HG03342 (cell line): ENCODE results near the gene GMEB2.
A peak's percentile ranks its signal among the peaks of the same experiment; 100 is the strongest.
"Not testable (repeated sequence)": the region's sequence is repeated elsewhere in the genome, so short reads cannot be mapped to it uniquely, and the experiment has no call there.

ENCODE experiments used
- ATAC-seq: cut with Tn5 transposase; IDR thresholded peaks from one replicate; pipeline ENCODE4 v1.9.1; 2021; ENCODE audit warnings: mild to moderate bottlenecking, moderate library complexity; ENCODE audit not compliant: unreplicated experiment

Gene GMEB2

DNA sequence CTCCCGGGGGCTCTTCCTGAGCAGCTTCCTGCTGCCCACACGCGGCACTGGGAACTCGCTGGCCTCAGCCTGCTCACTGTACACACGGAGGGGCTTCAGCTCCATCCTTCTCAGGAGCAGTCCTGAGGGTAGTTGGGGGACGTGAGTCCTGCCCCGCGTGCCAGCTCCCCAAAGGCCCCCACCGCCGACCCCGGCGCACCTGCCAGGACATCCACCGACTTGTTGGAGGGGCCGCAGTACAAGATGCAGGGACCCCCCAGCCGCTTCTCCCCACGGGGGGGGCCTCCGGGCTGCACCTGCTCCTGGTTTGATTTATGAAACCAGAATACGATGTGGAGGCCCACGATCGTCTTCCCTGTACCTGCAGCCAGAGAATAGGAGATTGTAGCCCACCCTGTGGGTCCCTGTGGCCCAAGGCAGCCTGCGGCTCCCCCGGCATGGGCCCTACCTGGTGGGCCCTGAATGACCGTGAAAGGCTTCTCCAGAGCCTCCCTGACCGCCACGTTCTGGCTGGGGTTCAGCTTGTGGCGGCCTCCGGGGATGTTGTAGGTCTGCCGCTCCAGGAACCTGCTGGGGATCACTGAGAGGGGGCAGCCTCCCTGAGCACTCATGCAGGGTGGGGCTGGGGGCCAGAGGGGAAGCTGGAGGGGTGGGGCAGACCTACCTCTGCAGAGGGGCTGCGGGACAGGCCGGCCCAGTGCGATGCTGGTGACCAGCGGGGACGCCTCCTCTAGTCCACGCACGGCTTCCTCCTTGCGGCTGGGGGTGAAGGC is 65.1 kb downstream of the GMEB2 start:
- ATAC-seq: no peak

GRCh38 chr20:63560856-63561609 is 65.9 kb downstream of the GMEB2 start:
- ATAC-seq: no peak

DNA sequence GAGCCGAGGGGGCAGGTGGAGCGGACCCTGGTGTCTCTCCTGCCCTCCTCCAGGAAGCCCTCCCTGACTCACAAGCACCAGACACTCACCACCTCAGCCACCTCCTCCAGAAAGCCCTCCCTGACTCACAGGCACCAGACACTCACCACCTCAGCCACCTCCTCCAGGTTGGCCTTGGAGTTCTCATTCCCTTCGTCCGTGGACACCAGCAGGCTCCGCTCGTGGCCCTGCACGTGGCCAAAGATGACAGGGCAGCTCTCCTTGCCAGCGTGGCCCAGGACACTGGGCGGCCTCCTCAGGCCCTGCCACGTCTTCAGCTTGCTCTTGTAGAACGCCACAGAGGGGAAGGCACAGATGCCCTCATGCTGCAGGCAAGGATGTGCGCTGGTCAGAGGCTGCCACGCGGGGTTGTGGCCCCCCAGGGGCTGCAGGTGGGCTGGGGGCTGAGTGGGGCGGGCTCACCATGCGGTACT is 66.5 kb downstream of the GMEB2 start:
- ATAC-seq: no peak

DNA sequence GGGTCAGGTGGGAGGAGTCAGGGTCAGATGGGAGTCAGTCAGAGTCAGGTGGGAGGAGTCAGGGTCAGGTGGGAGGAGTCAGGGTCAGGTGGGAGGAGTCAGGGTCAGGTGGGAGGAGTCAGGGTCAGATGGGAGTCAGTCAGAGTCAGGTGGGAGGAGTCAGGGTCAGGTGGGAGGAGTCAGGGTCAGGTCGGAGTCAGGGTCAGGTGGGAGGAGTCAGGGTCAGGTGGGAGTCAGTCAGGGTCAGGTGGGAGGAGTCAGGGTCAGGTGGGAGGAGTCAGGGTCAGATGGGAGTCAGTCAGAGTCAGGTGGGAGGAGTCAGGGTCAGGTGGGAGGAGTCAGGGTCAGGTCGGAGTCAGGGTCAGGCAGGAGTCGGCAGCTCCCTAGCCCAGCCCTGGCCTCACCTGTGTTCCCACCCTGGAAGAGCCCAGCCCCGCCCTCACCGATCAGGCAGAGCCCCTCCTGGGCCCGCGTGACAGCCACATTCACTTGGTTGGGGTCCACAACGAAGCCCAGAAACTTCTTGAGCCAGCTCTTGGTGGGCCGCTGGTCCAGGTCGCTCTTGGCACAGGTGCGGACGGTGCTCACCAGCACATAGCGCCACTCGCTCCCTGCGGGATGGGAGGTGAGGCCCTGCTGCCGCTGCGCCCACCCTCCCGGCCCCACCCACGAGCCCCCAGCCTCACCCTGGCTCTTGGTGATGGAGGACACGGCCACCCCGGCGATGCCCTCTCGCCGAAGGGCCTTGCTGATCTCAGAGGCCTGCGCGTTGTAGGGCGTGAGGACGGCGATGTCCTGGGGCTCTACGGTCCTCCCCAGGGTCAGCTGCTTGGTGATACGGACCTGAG is 67.2 kb downstream of the GMEB2 start:
- ATAC-seq: not testable (repeated sequence)

GRCh38 chr20:63558804-63559484 is 68.0 kb downstream of the GMEB2 start:
- no peak for ATAC-seq

- ATAC-seq: no peak
Observed at GRCh38 chr20:63557481-63557891, 69.4 kb downstream of the GMEB2 start.

DNA sequence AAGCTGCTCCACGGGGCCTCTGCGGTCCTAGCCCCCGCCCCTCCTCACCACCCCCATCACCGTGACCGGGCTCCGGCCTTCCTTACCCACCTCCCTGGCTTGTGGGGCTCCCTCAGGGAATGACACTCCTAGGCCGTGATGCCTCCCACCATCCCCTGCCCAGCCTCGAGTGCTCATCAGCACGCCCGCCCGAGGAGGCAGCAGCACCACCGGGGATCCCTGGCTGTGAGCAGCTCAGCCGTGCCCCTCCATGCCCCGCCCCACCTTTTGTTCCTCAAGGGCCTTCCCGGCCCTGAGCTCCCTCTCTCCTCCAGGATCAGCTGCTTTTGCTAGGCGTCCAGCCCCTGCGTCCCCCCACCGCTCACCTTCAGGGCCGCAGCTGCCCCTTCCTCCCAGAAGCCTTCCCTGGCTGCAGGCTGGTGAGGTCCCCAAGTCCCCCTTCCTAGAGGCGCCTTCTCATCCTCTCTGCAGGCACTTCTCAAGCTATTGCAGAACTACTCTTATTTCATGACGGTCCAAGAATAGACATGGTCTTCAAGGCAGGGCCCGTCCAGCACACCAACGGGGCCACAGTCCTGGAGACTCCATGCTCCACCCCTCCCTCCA is 69.9 kb downstream of the GMEB2 start:
- ATAC-seq: no peak

GRCh38 chr20:63555661-63556381 is 71.1 kb downstream of the GMEB2 start:
- no peak for ATAC-seq

DNA sequence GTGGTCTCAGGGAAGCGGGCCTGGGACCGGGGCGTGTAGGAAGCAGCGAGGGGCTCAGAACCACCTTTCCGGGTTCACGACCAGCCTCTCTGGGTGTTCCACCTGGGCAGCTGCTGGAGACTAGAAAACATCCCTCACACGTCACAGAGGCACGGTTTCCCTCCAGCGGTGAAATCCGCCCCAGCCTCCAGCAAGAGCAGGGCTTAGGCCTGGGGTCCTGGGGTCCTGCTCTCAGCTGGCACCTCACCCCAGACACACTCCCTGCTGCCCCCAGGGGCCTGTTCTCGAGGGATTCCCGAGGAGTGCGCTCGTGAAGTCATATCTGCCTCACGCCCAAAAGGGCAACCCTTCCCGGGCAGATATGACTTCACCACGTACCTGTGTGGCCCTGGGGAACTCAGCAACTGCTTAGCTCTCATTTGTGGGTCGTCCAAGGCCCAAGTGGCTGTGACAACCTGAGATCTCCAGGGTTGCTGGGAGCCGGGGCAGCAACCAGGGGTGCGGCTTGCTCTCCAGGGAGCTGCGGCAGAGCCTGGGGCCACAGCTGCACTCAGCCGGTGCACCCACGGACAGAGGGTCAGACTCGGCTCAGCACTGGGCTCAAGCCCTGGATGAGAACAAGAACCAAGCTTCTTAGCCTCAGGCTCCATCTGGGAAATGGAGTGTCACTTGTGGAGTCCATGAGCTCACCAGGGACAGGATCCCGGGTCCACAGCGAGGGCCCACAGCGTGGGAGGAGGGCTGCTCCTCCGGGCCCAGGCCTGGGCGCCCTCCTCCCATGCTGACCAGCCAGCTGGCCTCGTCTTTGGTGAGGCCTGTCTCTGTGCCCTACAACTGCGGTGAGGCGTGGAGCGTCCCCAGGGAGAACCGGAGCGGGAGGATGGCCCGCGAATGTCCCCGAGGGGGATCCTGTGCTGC is 72.3 kb downstream of the GMEB2 start:
- no peak for ATAC-seq

- ATAC-seq: peak; percentile 24
Observed at GRCh38 chr20:63553933-63554290, 73.0 kb downstream of the GMEB2 start, which contains the start of gene FNDC11. TSS of gene FNDC11 (plus strand) at chr20:63554159. CDS start at chr20:63555664, 1,505 bp downstream.

- ATAC-seq: peak; percentile 38
Observed at GRCh38 chr20:63553251-63553932, 73.5 kb downstream of the GMEB2 start.

DNA sequence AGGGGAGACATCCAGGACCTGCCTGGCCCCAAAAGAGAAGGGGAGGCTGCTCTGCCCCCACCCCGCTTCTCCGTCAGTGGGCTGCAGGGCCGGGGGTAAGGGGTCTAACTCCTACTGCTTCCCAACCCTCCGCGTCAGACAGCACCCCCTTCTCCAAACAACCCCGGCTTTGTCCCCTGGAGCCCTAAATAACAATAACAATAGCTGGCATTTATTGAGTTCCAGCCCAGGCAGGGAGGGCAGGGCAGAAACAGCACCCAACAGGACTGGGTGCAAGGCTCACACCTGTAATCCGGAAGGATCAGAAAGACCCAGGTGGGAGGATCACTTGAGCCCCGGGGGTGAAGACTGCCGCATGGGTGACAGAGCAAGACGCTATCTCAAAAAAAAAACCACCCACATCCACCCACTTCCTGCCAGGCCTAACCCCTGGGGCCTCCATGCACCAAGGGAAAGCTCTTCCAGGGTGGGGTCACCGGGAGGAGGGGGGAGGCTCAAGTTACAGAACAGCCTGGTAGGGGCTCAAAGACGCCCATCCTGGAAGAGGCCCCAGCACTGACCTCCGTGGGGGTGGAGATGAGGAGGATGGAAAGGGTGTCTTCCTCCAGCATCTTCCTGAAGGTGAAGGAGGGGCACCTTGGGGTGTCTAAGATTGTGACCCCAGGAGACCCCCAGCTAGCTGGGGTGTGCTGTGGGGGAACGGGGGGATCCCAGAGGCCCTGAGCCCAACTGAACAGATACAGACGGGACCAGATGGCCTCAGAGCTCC is 74.2 kb downstream of the GMEB2 start:
- peak; percentile 31 for ATAC-seq

GRCh38 chr20:63551068-63551467 is 75.8 kb downstream of the GMEB2 start:
- no peak for ATAC-seq

DNA sequence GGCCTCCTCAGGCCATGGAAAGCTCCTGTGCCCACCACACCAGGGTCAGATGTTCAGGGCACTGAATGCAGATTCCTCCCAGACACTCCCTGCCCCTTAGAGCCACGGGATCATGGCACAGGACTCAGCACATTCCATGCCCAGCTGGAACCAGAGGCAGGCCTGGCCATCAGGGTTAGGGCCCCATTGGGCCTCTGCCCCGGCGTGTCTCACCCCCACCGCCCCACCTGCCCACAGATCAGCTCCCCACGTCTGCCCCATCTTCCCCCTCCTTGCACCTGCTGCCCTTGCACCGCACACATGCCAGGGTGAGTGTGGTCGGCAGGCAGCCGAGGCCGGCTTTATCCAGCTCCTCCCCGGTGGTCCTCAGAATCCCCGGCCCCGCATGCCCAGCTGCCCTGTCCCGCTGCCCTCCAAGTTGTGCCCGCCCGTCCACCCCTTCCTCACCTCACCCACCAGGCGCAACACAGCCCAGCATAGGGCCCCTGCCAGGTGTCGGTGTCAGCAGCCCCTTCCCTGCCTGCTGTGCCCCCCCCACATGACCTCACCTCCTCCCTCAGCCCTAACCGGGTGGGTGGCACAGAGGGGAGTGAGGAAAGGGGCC is 77.1 kb downstream of the GMEB2 start:
- no peak for ATAC-seq

- ATAC-seq: no peak
Observed at GRCh38 chr20:63549019-63549418, 77.9 kb downstream of the GMEB2 start.

- no peak for ATAC-seq
Observed at GRCh38 chr20:63548542-63548941, 78.4 kb downstream of the GMEB2 start.
